H9 (cell line): ENCODE results near the gene CDYL. TPM values are rescaled to one million over a fixed set of nuclear protein-coding genes. Genes with fewer than 3 reads are reported as not detected.

ENCODE experiments used
- DNase-seq: peaks from one replicate; pipeline ENCODE4 v3.0.0-alpha.2; 2017
- H2AFZ ChIP-seq: one replicate; pipeline ENCODE4 v1.6.1; 2013; ENCODE audit warnings: mild to moderate bottlenecking, low read length, control low read depth, moderate library complexity
- H2AK5ac ChIP-seq: 2 replicates; pipeline ENCODE4 v1.6.1; 2013; ENCODE audit warnings: low read length, control low read depth, mixed read lengths; ENCODE audit not compliant: insufficient read length
- H2BK120ac ChIP-seq: one replicate; pipeline ENCODE4 v1.6.1; 2013; ENCODE audit warnings: low read depth, mild to moderate bottlenecking, low read length, control low read depth, inconsistent platforms; ENCODE audit not compliant: poor library complexity, severe bottlenecking
- H2BK12ac ChIP-seq: 2 replicates; pipeline ENCODE4 v1.6.1; 2013; ENCODE audit warnings: low read length, control low read depth, mixed read lengths, low read depth; ENCODE audit not compliant: insufficient read length
- H2BK15ac ChIP-seq: 2 replicates; pipeline ENCODE4 v1.6.1; 2013; ENCODE audit warnings: low read depth, low read length, control low read depth
- H2BK20ac ChIP-seq: one replicate; pipeline ENCODE4 v1.6.1; 2013; ENCODE audit warnings: low read depth, mild to moderate bottlenecking, low read length, control low read depth, inconsistent platforms; ENCODE audit not compliant: poor library complexity, severe bottlenecking
- H2BK5ac ChIP-seq: 2 replicates; pipeline ENCODE4 v1.6.1; 2013; ENCODE audit warnings: low read length, control low read depth, mixed read lengths; ENCODE audit not compliant: insufficient read length
- H3K14ac ChIP-seq: 2 replicates; pipeline ENCODE4 v1.6.1; 2013; ENCODE audit warnings: low read length, control low read depth; ENCODE audit not compliant: insufficient read depth
- H3K18ac ChIP-seq: 2 replicates; pipeline ENCODE4 v1.6.1; 2013; ENCODE audit warnings: low read depth, mild to moderate bottlenecking, mixed read lengths, low read length, control low read depth; ENCODE audit not compliant: insufficient read length
- H3K23ac ChIP-seq: 2 replicates; pipeline ENCODE4 v1.6.1; 2013; ENCODE audit warnings: low read length, control low read depth, mixed read lengths, low read depth; ENCODE audit not compliant: insufficient read length
- H3K23me2 ChIP-seq: 2 replicates; pipeline ENCODE4 v1.6.1; 2013; ENCODE audit warnings: low read depth, mild to moderate bottlenecking, mixed read lengths, low read length, control low read depth; ENCODE audit not compliant: insufficient read length, poor library complexity, severe bottlenecking
- H3K27ac ChIP-seq: 2 replicates; pipeline ENCODE4 v1.5.1; 2013; ENCODE audit warnings: low read length, control low read depth, mixed read lengths, low read depth; ENCODE audit not compliant: insufficient read length
- H3K27me3 ChIP-seq: 2 replicates; pipeline ENCODE4 v1.6.1; 2013; ENCODE audit warnings: low read length, control low read depth, inconsistent platforms; ENCODE audit not compliant: insufficient read depth
- H3K4ac ChIP-seq: 2 replicates; pipeline ENCODE4 v1.6.1; 2013; ENCODE audit warnings: low read depth, mild to moderate bottlenecking, control low read depth, inconsistent platforms, low read length, moderate library complexity
- H3K4me1 ChIP-seq: 2 replicates; pipeline ENCODE4 v1.6.1; 2013; ENCODE audit warnings: low read length, control low read depth, inconsistent platforms; ENCODE audit not compliant: insufficient read depth
- H3K4me2 ChIP-seq: 2 replicates; pipeline ENCODE4 v1.6.1; 2013; ENCODE audit warnings: low read length, control low read depth, mixed read lengths; ENCODE audit not compliant: insufficient read length, insufficient read depth
- H3K56ac ChIP-seq: 2 replicates; pipeline ENCODE4 v1.6.1; 2013; ENCODE audit warnings: low read depth, mild to moderate bottlenecking, mixed read lengths, low read length, control low read depth; ENCODE audit not compliant: insufficient read length
- H3K79me1 ChIP-seq: 2 replicates; pipeline ENCODE4 v1.6.1; 2013; ENCODE audit warnings: low read depth, mild to moderate bottlenecking, moderate library complexity, low read length, control low read depth, inconsistent platforms; ENCODE audit not compliant: insufficient read depth, poor library complexity, severe bottlenecking
- H3K79me2 ChIP-seq: 2 replicates; pipeline ENCODE4 v1.6.1; 2013; ENCODE audit warnings: low read length, control low read depth, inconsistent platforms; ENCODE audit not compliant: insufficient read depth
- H3K9ac ChIP-seq: 2 replicates; pipeline ENCODE4 v1.6.1; 2013; ENCODE audit warnings: low read length, control low read depth, mixed read lengths; ENCODE audit not compliant: insufficient read length; ENCODE audit errors: extremely low read depth
- H3K9me3 ChIP-seq: one replicate; pipeline ENCODE4 v1.6.1; 2013; ENCODE audit warnings: low read depth, low read length, inconsistent platforms; ENCODE audit not compliant: control insufficient read depth
- H3T11ph ChIP-seq: one replicate; pipeline ENCODE4 v1.6.1; 2013; ENCODE audit warnings: mild to moderate bottlenecking, low read length, control low read depth, inconsistent platforms
- H4K20me1 ChIP-seq: one replicate; pipeline ENCODE4 v1.6.1; 2013; ENCODE audit not compliant: control insufficient read depth, insufficient read length, insufficient read depth
- H4K5ac ChIP-seq: 2 replicates; pipeline ENCODE4 v1.6.1; 2013; ENCODE audit warnings: low read depth, mild to moderate bottlenecking, mixed read lengths, low read length, control low read depth; ENCODE audit not compliant: insufficient read length
- H4K8ac ChIP-seq: replicated peaks from 2 replicates; pipeline ENCODE4 v1.6.1; 2013; ENCODE audit warnings: low read length, control low read depth, mixed read lengths, low read depth; ENCODE audit not compliant: insufficient read length
- H4K91ac ChIP-seq: 2 replicates; pipeline ENCODE4 v1.6.1; 2013; ENCODE audit warnings: low read depth, mild to moderate bottlenecking, moderate library complexity, mixed read lengths, low read length, control low read depth; ENCODE audit not compliant: insufficient read length
- H3K27ac Mint-ChIP-seq, 3 experiments: 2 replicates in 2 of 3; 3 replicates in 1 of 3; pipeline ENCODE4 v1.8.0; 2020 to 2021; ENCODE audit warnings: mixed read lengths in 3 of 3, mild to moderate bottlenecking in 1 of 3, moderate library complexity in 1 of 3
- H3K27me3 Mint-ChIP-seq: 2 replicates; pipeline ENCODE4 v1.8.0; 2021; ENCODE audit warnings: low read depth, mild to moderate bottlenecking, moderate library complexity, mixed read lengths
- H3K36me3 Mint-ChIP-seq, 3 experiments: 2 replicates in 2 of 3; 3 replicates in 1 of 3; pipeline ENCODE4 v1.8.0; 2020 to 2021; ENCODE audit warnings: low read depth in 3 of 3, mixed read lengths in 3 of 3; ENCODE audit not compliant: insufficient read depth in 1 of 3
- H3K4me1 Mint-ChIP-seq, 2 experiments: 2 replicates each; pipeline ENCODE4 v1.8.0; 2020; ENCODE audit warnings: mixed read lengths in 2 of 2
- H3K4me3 Mint-ChIP-seq, 2 experiments: 2 replicates in 1 of 2; 3 replicates in 1 of 2; pipeline ENCODE4 v1.8.0; 2020 to 2021; ENCODE audit warnings: mild to moderate bottlenecking in 2 of 2, mixed read lengths in 2 of 2, moderate library complexity in 1 of 2
- H3K9me3 Mint-ChIP-seq, 2 experiments: 2 replicates in 1 of 2; 3 replicates in 1 of 2; pipeline ENCODE4 v1.8.0; 2020; ENCODE audit warnings: mild to moderate bottlenecking in 2 of 2, mixed read lengths in 2 of 2, moderate library complexity in 1 of 2
- WGBS: extraction: QIAGEN DNeasy Blood & Tissue Kit; methylation state at CpG from one replicate; pipeline ENCODE4 v1.1.7; 2013; ENCODE audit warnings: missing lambda C conversion rate, low lambda C conversion rate, mixed read lengths; ENCODE audit not compliant: insufficient read length; ENCODE audit errors: extremely low coverage; 5-methylcytosine and 5-hydroxymethylcytosine counted together
- total RNA-seq: library from RNA; stranded (reverse); gene quantifications from 2 replicates; pipeline ENCODE4 v1.2.1, GENCODE V29; 2021
- TF ChIP-seq, protein P1 (sequence below): fragments of 200-600 bp; sonication (generic); conservative IDR thresholded peaks from 3 replicates; pipeline ENCODE4 v1.8.0; 2021; ENCODE audit warnings: antibody characterized with exemption, mild to moderate bottlenecking

CDYL gene
- total RNA-seq, 1 experiment from 2014 or later = 95.0 TPM

DNA sequence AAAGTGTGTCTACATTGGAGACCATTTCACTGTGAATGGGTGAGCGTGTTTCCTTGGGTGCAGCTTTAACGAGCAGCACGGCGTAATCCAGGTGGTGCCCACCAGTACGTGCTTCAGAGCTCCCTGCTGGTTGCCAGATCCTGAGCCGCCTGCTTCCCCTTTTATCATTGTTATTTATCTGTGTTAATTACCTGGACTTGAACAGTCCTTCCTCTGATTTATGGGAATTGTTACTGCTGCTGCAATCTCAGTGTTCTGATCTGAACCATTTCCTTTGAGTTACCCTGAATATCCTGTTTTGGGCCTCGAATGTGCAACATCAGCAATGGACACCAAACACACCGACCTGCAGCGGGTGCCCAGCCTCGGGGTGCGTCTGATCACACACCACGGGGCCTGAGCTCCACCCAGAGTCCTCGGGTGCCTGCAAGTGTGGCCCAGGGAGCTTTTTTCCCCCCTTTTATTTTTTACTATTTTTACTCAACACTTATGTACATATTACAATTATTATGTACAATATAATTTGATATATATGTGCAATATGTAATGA is 146.4 kb downstream of the CDYL start:
- Mint-ChIP-seq H3K27ac (no peak overlapping the region), H3K36me3 (peaks cover 2 to 13% (median 9%) of the 10 kb centered on the region in 3 experiments; a peak in 5 of 7 replicates), H3K27me3 (no peaks in the 10 kb centered on the region), H3K4me3 (no peak overlapping the region), H3K4me1 (peaks cover 64 to 78% of the 10 kb centered on the region in 2 experiments), H3K9me3 (peaks cover 0 to 7% of the 10 kb centered on the region in 2 experiments; a peak in 2 of 5 replicates)
- Histone ChIP-seq H3K9ac (no peak overlapping the region), H2BK12ac (no peak overlapping the region), H3K23ac (no peak overlapping the region), H3K4me2 (no peak overlapping the region), H3K4ac (no peak overlapping the region), H4K91ac (no peak overlapping the region), H2BK120ac (no peak overlapping the region), H3K18ac (no peak overlapping the region), H3K9me3 (no peaks in the 10 kb centered on the region), H3K79me2 (peaks cover 23% of the 10 kb centered on the region; the same call in 1 of the 2 replicates), H2AK5ac (no peak overlapping the region), H3K56ac (no peak overlapping the region), H3K23me2 (no peaks in the 10 kb centered on the region), H3K14ac (no peak overlapping the region; the same call in 1 of the 2 replicates), H3T11ph (no peak overlapping the region), H3K27me3 (no peaks in the 10 kb centered on the region), H2BK15ac (no peak overlapping the region), H3K4me1 (peaks cover 20% of the 10 kb centered on the region), H3K79me1 (peaks cover 6% of the 10 kb centered on the region), H2AFZ (no peak overlapping the region), H2BK5ac (no peak overlapping the region), H4K5ac (no peak overlapping the region), H2BK20ac (no peak overlapping the region), H4K8ac (no peak overlapping the region), H3K27ac (no peak overlapping the region), H4K20me1 (no peaks in the 10 kb centered on the region)
- no peak for DNase-seq
- TF ChIP-seq, protein P1, sequence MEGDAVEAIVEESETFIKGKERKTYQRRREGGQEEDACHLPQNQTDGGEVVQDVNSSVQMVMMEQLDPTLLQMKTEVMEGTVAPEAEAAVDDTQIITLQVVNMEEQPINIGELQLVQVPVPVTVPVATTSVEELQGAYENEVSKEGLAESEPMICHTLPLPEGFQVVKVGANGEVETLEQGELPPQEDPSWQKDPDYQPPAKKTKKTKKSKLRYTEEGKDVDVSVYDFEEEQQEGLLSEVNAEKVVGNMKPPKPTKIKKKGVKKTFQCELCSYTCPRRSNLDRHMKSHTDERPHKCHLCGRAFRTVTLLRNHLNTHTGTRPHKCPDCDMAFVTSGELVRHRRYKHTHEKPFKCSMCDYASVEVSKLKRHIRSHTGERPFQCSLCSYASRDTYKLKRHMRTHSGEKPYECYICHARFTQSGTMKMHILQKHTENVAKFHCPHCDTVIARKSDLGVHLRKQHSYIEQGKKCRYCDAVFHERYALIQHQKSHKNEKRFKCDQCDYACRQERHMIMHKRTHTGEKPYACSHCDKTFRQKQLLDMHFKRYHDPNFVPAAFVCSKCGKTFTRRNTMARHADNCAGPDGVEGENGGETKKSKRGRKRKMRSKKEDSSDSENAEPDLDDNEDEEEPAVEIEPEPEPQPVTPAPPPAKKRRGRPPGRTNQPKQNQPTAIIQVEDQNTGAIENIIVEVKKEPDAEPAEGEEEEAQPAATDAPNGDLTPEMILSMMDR = no peak
- no CpG with 5 or more reads among the region's 13 CpGs for WGBS
